Upper lobe of left lung (tissue), 6 donors: ENCODE results near the gene DAPK1. TPM values are rescaled to one million over a fixed set of nuclear protein-coding genes. Genes with fewer than 3 reads are reported as not detected.
A peak's percentile ranks its signal among the peaks of the same experiment; 100 is the strongest.

Source experiments
- ATAC-seq, 2 donors: fragments of 200-7000 bp; cut with Tn5 transposase; one replicate each; pipeline ENCODE4 v1.9.1; 2022; ENCODE audit warnings: mild to moderate bottlenecking in 2 of 2, moderate library complexity in 2 of 2; ENCODE audit not compliant: low FRiP score in 2 of 2
- DNase-seq, 2 donors: peaks; one replicate each; pipeline ENCODE4 v3.0.0-alpha.2; 2019 to 2020
- H3K27ac ChIP-seq, 4 donors: fragments of 200-600 bp; sonication (generic); one replicate each; pipeline ENCODE4 v1.5.1; 2016 to 2019
- H3K27me3 ChIP-seq, 4 donors: fragments of 200-600 bp; sonication (generic); one replicate each; pipeline ENCODE4 v1.5.1; 2017 to 2019
- H3K36me3 ChIP-seq, 4 donors: fragments of 200-600 bp; sonication (generic); one replicate each; pipeline ENCODE4 v1.5.1; 2016 to 2019
- H3K4me1 ChIP-seq, 4 donors: fragments of 200-600 bp; sonication (generic); one replicate each; pipeline ENCODE4 v1.5.1; 2018 to 2019
- H3K4me3 ChIP-seq, 4 donors: fragments of 200-600 bp; sonication (generic); one replicate each; pipeline ENCODE4 v1.5.1; 2017 to 2019; ENCODE audit warnings: mild to moderate bottlenecking in 2 of 4, moderate library complexity in 1 of 4
- H3K9me3 ChIP-seq, 4 donors: fragments of 200-600 bp; sonication (generic); one replicate each; pipeline ENCODE4 v1.5.1; 2018 to 2019
- EP300 ChIP-seq, 4 donors: sonication (generic); formaldehyde crosslinking; IDR thresholded peaks; one replicate each; pipeline ENCODE4 v1.5.1; 2017; ENCODE audit warnings: antibody characterized with exemption in 4 of 4, control low read depth in 2 of 4
- POLR2A ChIP-seq, 4 donors: fragments of 450-650 bp; IDR thresholded peaks; one replicate each; pipeline ENCODE4 v1.5.1; 2016 to 2017; ENCODE audit warnings: antibody characterized with exemption in 4 of 4, mild to moderate bottlenecking in 2 of 4
- POLR2AphosphoS5 ChIP-seq, 2 donors: sonication (generic); formaldehyde crosslinking; IDR thresholded peaks; one replicate each; pipeline ENCODE4 v1.5.1; 2017; ENCODE audit warnings: antibody characterized with exemption in 2 of 2
- whole genome bisulfite sequencing, 2 donors: methylation state at CpG; one replicate each; pipeline ENCODE4 v1.1.5; 2017 to 2018; 5-methylcytosine and 5-hydroxymethylcytosine counted together
- total RNA-seq, 6 donors: library from RNA; depleted of rRNA in 4 of 6; stranded (reverse); fragments of >200 nt in 4 of 6; gene quantifications; one replicate each; pipeline versions ENCODE4 v1.1.0 to v1.2.1, GENCODE V29; 2016 to 2021
- TF ChIP-seq, protein P1 (sequence below), 6 experiments: fragments of 450-650 bp in 4 of 6; fragments of 200-600 bp in 2 of 6; sonication (generic) in 2 of 6; IDR thresholded peaks; one replicate each; pipeline ENCODE4 v1.5.1; 2016 to 2019; ENCODE audit warnings: antibody characterized with exemption in 6 of 6
- donor health status: DM: no; HTN: no; CAD: no; lungs with moderate emphysema.
- donor health status: DM: no; HTN: yes; CAD: no; lungs with severe emphysema.

The DAPK1 gene
- total RNA-seq, 6 donors from 2014 or later = 125 to 334 (median 213) TPM

DNA sequence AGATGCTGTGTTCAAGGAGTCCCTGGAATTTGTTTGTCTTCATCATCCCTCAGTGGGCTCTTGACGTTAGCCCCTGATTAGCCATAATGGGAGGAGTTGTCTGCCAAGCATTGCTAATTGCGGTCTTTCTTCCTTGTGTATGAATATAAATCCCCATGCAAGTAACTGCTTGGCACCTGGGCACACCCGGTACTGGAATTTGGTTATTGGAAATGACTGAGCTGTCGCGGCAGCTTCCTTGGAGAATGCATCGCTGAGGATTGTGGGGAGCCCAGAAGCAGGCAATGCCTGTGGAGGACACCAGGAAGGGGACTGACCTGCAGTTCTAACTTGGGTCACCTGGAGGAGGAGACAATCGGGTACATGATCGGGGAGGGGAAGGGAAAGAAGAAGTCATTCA is 174.9 kb downstream of the DAPK1 start:
- TF ChIP-seq POLR2AphosphoS5 (IDR thresholded peaks at IDR 0.05) = no peak
- no peak for TF ChIP-seq EP300 (IDR thresholded peaks at IDR 0.05)
- TF ChIP-seq POLR2A (IDR thresholded peaks at IDR 0.05) = no peak
- TF ChIP-seq, protein P1, sequence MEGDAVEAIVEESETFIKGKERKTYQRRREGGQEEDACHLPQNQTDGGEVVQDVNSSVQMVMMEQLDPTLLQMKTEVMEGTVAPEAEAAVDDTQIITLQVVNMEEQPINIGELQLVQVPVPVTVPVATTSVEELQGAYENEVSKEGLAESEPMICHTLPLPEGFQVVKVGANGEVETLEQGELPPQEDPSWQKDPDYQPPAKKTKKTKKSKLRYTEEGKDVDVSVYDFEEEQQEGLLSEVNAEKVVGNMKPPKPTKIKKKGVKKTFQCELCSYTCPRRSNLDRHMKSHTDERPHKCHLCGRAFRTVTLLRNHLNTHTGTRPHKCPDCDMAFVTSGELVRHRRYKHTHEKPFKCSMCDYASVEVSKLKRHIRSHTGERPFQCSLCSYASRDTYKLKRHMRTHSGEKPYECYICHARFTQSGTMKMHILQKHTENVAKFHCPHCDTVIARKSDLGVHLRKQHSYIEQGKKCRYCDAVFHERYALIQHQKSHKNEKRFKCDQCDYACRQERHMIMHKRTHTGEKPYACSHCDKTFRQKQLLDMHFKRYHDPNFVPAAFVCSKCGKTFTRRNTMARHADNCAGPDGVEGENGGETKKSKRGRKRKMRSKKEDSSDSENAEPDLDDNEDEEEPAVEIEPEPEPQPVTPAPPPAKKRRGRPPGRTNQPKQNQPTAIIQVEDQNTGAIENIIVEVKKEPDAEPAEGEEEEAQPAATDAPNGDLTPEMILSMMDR (IDR thresholded peaks at IDR 0.05) = no peak
- peaks cover 0 to 12% (median 6%) of the 10 kb centered on the region in 4 donors for H3K36me3 ChIP-seq
- DNase-seq (no peak), ATAC-seq (no peak)
- no peak overlapping the region for H3K27ac ChIP-seq
- WGBS, 2 donors = 94 to 96% methylated on average over 8 of the region's 8 CpGs
- no peaks in the 10 kb centered on the region for H3K9me3 ChIP-seq
- peaks cover 0 to 11% (median 0%) of the 10 kb centered on the region in 4 donors for H3K4me1 ChIP-seq
- H3K27me3 ChIP-seq = no peaks in the 10 kb centered on the region
- no peak overlapping the region for H3K4me3 ChIP-seq

DNA sequence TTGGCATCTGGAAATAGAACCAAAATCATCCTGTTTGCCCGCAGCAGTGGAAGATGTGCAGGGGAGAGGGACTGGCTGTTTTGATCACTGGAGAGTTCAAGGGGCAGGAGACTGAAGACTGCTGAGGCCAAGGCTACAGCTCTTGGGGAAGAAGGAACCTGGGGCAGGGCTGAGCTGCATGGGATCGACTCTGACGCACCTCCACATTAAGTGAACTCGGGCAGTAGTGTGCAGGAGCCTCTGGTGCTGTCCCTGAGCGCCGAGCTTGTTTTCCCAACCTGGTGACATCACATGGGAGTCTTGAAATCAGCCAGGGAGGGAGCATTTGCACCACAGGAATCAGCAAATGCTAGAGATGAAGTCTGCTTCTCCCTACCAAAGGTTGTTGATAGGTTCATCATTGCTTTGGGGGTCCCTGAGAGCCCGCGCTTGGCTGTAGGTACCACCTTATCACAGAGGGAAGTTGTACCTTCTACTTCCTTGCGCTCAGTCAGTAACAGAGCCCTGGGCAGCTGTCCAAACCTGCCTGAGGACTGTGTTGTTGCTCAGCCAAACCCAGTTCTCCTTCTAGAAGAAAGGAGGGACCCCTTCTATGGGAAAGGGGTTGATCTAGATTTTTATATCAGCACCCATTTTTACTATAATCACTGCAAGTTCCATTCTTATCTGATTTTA is 175.9 kb downstream of the DAPK1 start:
- ATAC-seq = no peak
- WGBS, 2 donors = 77 to 84% methylated on average over 9 of the region's 9 CpGs
- peaks cover 0 to 8% (median 3%) of the 10 kb centered on the region in 4 donors for H3K36me3 ChIP-seq
- no peak overlapping the region for H3K27ac ChIP-seq
- no peaks in the 10 kb centered on the region for H3K27me3 ChIP-seq
- H3K4me1 ChIP-seq = peaks cover 0 to 11% (median 0%) of the 10 kb centered on the region in 4 donors
- DNase-seq = no peak
- H3K4me3 ChIP-seq = no peak overlapping the region
- TF ChIP-seq EP300 (IDR thresholded peaks at IDR 0.05) (no peak), POLR2AphosphoS5 (IDR thresholded peaks at IDR 0.05) (no peak), POLR2A (IDR thresholded peaks at IDR 0.05) (no peak)
- TF ChIP-seq, protein P1 (IDR thresholded peaks at IDR 0.05) = no peak
- no peaks in the 10 kb centered on the region for H3K9me3 ChIP-seq

DNA sequence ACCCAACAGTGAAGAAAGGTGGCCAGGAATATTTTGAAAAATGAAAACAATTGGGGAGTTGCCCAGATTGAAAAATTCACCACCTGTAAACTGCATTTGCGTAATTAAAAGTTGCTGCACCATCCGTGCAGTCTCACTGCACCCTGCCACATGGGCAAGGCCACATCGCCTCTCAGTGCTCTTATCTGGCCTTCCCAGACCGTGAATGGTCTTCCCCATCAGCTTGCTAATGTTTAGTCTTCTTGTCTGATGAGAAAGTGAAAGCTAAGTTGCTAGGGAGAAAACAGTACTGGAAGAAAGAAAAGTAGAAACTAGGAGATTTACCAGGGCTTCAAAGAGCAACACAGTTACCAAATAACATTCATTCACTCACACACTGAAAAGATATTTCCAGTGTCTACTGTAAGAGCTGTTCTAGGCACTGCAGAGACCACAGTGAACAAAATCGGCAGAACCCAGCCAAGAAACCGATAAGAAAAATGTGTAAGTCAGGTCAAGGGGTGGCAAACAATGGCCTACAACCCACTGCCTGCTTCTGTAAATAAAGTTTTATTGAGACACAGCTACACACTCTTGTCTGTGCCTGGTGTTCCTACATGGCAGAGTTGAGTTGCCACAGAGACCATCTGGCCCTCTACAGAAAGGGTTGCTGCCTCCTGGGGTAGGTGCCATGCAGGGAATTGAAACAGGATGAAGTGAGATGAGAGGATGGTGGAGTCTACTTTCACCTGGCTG is 177.1 kb downstream of the DAPK1 start:
- DNase-seq (no peak), ATAC-seq (no peak)
- Histone ChIP-seq H3K27me3 (no peaks in the 10 kb centered on the region), H3K9me3 (no peaks in the 10 kb centered on the region), H3K36me3 (peaks cover 0 to 8% (median 0%) of the 10 kb centered on the region in 4 donors), H3K27ac (no peak overlapping the region), H3K4me3 (no peak overlapping the region), H3K4me1 (peaks cover 0 to 11% (median 0%) of the 10 kb centered on the region in 4 donors)
- 59 to 68% methylated on average over 6 of the region's 6 CpGs for WGBS, 2 donors
- TF ChIP-seq POLR2AphosphoS5 (IDR thresholded peaks at IDR 0.05) (no peak), EP300 (IDR thresholded peaks at IDR 0.05) (no peak), POLR2A (IDR thresholded peaks at IDR 0.05) (no peak)
- TF ChIP-seq, protein P1 (IDR thresholded peaks at IDR 0.05) = no peak

DNA sequence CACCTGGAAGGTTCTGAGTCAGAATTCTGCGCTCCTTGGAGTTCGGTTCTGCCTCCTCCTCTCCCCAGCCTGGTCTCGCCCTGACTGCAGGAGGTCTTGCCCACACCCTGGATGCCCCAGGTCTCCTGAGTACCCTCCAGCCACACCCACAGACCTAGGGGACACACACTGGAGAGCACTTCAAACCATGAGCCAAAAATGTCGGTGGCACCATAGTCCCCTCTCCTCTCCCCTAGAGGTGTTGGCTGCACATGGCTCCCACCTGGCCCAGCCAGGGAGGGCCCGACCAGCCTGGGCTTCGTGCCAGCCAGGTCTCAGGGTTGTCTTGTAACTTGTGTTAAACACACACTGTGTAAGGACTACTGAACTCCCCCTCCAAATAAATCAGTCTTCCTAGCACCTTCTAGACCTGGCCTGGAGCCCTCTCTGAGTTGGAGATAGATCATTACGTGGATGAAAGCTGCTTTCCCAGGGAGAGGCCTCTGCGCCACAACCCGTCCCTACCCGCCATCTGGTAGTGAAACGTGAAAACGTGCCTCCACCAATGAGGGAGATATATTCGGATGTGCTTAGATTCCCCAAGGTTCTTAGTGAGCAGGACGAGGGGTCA is 178.3 kb downstream of the DAPK1 start:
- peak in 1 of 2 donors; percentile 41 for ATAC-seq
- no peak overlapping the region for H3K27ac ChIP-seq
- no peaks in the 10 kb centered on the region for H3K9me3 ChIP-seq
- peaks cover 0 to 11% (median 0%) of the 10 kb centered on the region in 4 donors for H3K4me1 ChIP-seq
- H3K27me3 ChIP-seq = no peaks in the 10 kb centered on the region
- H3K4me3 ChIP-seq = no peak overlapping the region
- no peak for TF ChIP-seq POLR2A (IDR thresholded peaks at IDR 0.05)
- no peak for TF ChIP-seq EP300 (IDR thresholded peaks at IDR 0.05)
- H3K36me3 ChIP-seq = peaks cover 0 to 6% (median 0%) of the 10 kb centered on the region in 4 donors
- 83 to 84% methylated on average over 11 to 14 of the region's 14 CpGs for WGBS, 2 donors
- peak in 1 of 2 donors; percentile 62 for DNase-seq
